Stimulated activated CD4-positive, alpha-beta T cell treated with anti-CD3 and anti-CD28 coated beads, Interleukin-1b, Interleukin-23, amount 100 ng/mL, for 4 hours (primary cell): ENCODE data around the gene FANCI.

Experiments used
- DNase-seq, 2 donors: peaks; one replicate each; pipeline ENCODE4 v3.0.0-alpha.2; 2020; ENCODE audit warnings: low read depth in 2 of 2

Gene FANCI

GRCh38 chr15:89361451-89362202 is 117.8 kb downstream of the FANCI start:
- DNase-seq: peak; percentile 43 to 53

GRCh38 chr15:89362203-89363101 is 118.7 kb downstream of the FANCI start:
- no peak for DNase-seq

DNA sequence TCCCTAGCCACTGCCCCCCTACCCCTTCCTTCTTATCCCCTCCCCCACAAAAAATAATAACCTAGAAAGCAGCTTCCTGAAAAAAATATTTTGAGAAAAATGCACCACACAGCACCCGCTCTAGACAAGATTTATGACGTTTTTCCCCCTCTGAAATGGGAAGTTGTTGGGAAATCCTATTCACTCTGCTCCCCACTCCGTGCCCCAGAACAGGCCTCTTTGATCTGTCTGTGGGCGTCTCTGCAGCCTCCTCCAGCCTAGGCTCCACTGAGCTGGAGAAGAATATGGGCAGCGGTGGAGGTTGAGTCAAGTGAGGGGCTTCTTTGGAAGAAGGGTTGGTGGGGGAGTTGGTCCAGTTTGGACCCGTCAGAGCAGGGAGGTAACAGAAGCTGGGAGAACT is 119.4 kb downstream of the FANCI start:
- no peak for DNase-seq

GRCh38 chr15:89363770-89364169 is 120.0 kb downstream of the FANCI start:
- no peak for DNase-seq

DNA sequence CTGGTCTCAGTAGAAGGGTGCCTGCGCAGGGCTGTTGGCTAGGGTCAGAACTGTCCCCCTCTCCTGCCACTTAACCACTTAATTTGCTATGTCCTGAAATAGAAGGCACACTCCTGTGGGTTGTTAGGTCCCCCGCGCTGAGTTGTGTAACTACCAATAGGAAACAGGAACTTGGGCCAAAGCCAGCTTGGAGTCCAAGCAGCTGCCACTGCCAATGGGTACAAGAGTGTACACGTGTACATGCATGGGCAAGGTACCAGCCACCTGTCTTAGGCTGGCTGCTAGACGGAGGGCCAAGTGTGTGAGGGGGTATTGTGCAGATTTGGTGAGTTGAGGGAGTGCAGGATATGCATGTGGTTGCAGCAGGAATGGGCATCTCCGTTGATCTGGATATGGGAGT is 120.6 kb downstream of the FANCI start:
- no peak for DNase-seq

DNA sequence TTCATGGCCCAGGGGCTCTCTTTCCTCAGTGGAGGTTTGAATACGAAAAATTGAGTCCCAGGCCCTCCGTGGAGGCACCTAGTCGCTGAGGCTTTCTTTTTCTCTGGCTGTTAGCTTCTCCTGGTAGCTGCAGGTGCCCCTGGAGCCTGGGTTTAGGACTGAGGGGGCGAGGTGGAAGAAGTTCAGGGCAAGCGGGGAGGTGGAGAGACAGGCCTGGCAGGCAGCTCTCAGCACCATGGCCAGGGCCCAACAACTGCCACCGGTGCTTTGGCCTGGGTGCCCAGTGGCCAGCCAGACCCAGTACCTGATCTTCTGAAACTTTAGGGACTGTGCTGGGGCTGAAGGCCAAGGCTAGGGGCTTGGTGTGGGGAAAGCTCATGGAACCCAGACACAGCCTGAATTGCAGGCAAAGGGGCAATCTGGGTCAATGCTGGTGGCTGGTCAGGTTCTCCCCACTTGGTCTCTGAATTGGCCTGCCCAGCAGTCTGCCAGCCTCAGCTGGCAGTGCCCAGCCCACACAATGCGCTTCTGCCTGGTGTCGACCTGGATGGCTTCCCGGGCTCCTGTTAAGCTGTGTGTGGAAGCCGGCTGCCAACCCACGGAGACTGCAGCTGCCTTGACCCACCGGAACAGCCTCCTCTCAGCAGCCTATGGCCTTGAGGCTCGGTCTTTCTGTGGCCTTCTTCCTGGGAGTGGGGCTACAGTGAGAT is 121.1 kb downstream of the FANCI start:
- no peak for DNase-seq

DNA sequence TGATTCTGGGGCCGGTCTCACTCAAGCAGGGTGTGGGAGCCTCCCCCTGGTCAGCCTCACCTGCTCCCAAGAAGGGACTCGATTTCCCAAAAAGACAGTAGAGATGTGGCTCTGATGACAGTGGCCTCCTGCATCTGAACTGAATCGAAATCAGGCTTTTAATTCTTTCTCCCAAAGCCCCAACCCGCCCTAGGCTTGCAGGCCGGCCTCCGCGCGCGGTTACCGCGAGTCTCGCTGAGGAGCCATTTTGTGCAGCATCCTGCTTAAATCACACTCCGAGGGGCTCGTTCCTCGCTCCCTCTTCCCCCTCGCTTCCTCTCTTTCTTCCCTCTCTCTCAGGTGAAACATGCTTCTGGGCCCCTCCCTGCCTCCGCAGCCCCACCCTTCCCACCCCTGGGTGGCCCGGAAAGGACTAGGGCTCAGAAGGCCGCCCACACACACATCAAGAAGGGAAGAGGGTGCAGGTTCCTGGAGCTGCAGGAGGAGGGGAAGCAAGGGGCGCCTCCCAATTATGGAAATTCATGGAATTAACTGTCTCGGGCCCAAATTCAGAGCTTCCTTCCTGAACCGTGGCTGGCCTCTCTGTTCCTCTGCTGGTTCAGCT is 121.8 kb downstream of the FANCI start:
- DNase-seq: no peak
